ENCODE data around the gene MRPS14.

The MRPS14 gene

DNA sequence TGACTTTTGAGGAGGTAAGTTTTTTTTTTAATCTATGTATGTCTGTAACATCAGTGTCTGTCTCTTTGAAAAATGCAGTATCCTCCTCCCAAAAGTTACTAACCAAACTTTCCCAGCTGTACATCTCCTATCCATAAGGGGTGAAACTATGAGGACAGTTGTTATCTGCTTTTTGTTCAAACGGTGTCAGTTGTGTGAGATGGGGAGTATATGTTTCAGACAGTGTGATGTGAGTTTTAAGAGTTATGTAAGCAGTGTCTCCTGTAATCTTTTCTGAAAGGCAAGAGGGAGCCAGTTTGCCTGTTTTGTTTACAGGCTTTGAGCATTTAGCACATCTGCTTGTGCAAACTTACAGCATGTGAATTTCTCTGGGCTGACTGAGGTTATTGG is 58.3 kb downstream of the MRPS14 start:
- peaks cover 2 to 7% of the 10 kb centered on the region in 2 donors for H3K36me3 Mint-ChIP-seq
- DNase-seq (no peak), ATAC-seq (replicated peaks) (peak; percentile 2 to 10)
- peaks cover 34 to 52% of the 10 kb centered on the region in 2 donors for H3K4me1 Mint-ChIP-seq
- no peaks in the 10 kb centered on the region for H3K27me3 Mint-ChIP-seq
- H3K4me3 Mint-ChIP-seq = peak overlapping the region; percentile 18 to 51
- H3K9me3 Mint-ChIP-seq = no peaks in the 10 kb centered on the region
- peak overlapping the region; percentile 76 for H3K27ac Mint-ChIP-seq

GRCh38 chr1:174964261-174964971 is 58.8 kb downstream of the MRPS14 start:
- ATAC-seq (replicated peaks) = peak; percentile 82 to 86
- DNase-seq = no peak
- peak overlapping the region; percentile 76 for H3K27ac Mint-ChIP-seq
- peak overlapping the region; percentile 18 to 51 for H3K4me3 Mint-ChIP-seq
- no peaks in the 10 kb centered on the region for H3K9me3 Mint-ChIP-seq
- H3K27me3 Mint-ChIP-seq = no peaks in the 10 kb centered on the region
- peaks cover 31 to 51% of the 10 kb centered on the region in 2 donors for H3K4me1 Mint-ChIP-seq
- H3K36me3 Mint-ChIP-seq = peaks cover 2 to 4% of the 10 kb centered on the region in 2 donors

- Mint-ChIP-seq H3K36me3 (peaks cover 0 to 4% of the 10 kb centered on the region in 2 donors), H3K4me1 (peaks cover 24 to 43% of the 10 kb centered on the region in 2 donors), H3K27ac (peak overlapping the region; percentile 76), H3K27me3 (no peaks in the 10 kb centered on the region), H3K9me3 (no peaks in the 10 kb centered on the region), H3K4me3 (no peak overlapping the region)
- no peak for DNase-seq
- no peak for ATAC-seq (replicated peaks)
Measured at GRCh38 chr1:174963529-174964125, 59.6 kb downstream of the MRPS14 start.
